ENCODE measurements around the gene AUH.
"Not testable (repeated sequence)": the region's sequence is repeated elsewhere in the genome, so short reads cannot be mapped to it uniquely, and the experiment has no call there.

AUH gene

DNA sequence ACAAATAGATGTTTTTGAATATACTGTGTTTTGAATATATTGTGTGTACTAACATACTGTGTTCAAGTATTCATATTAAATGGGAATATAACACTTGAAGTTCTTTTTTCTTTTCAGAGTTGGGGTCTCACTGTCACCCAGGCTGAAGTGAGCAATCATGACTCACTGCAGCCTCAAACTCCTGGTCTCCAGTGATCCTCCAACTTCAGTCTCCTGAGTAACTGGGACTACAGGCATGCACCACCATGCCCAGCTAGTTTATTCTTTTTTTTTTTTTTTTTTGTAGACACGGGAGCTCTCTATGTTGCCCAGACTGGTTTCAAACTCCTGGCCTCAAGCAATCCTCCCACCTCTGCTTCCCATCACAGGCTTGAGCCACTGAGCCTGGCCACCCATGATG is 23.2 kb upstream of the AUH start:
- Histone ChIP-seq H3K4me1 (ENCODE audit: control insufficient read depth in 1 of 2, insufficient read depth in 1 of 2, low read depth in 1 of 2, low read length in 1 of 2) (no peaks in the 10 kb centered on the region), H3K36me3 (no peaks in the 10 kb centered on the region), H3K9me3 (no peaks in the 10 kb centered on the region), H3K4me3 (ENCODE audit: low read depth in 1 of 2, low read length in 1 of 2) (no peak overlapping the region), H3K27me3 (no peaks in the 10 kb centered on the region), H3K27ac (no peak overlapping the region)
- TF ChIP-seq, protein P1, sequence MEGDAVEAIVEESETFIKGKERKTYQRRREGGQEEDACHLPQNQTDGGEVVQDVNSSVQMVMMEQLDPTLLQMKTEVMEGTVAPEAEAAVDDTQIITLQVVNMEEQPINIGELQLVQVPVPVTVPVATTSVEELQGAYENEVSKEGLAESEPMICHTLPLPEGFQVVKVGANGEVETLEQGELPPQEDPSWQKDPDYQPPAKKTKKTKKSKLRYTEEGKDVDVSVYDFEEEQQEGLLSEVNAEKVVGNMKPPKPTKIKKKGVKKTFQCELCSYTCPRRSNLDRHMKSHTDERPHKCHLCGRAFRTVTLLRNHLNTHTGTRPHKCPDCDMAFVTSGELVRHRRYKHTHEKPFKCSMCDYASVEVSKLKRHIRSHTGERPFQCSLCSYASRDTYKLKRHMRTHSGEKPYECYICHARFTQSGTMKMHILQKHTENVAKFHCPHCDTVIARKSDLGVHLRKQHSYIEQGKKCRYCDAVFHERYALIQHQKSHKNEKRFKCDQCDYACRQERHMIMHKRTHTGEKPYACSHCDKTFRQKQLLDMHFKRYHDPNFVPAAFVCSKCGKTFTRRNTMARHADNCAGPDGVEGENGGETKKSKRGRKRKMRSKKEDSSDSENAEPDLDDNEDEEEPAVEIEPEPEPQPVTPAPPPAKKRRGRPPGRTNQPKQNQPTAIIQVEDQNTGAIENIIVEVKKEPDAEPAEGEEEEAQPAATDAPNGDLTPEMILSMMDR (IDR thresholded peaks at IDR 0.05) = no peak

DNA sequence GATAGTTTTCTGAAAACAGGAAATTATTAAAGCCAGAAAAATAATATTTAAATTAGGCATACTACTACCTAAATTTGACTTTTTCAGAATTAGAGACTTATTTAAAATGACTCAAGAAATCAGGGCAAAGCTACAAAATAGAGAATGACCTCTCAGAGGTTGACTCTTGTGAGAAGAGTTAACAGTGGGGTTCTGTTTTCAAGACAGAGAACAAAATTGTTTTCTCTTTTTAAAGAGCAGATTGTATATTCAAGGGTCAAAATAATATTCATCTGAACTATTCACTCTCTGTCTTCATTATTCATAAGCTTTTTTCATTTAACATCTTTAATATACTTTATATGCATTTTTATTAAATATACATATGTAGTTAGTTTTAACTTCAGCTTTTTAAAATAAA is 21.9 kb upstream of the AUH start:
- Histone ChIP-seq H3K9me3 (no peaks in the 10 kb centered on the region), H3K4me1 (ENCODE audit: control insufficient read depth in 1 of 2, insufficient read depth in 1 of 2, low read depth in 1 of 2, low read length in 1 of 2) (no peaks in the 10 kb centered on the region), H3K27me3 (no peaks in the 10 kb centered on the region), H3K4me3 (ENCODE audit: low read depth in 1 of 2, low read length in 1 of 2) (no peak overlapping the region), H3K36me3 (no peaks in the 10 kb centered on the region), H3K27ac (no peak overlapping the region)
- TF ChIP-seq, protein P1 (IDR thresholded peaks at IDR 0.05) = no peak

DNA sequence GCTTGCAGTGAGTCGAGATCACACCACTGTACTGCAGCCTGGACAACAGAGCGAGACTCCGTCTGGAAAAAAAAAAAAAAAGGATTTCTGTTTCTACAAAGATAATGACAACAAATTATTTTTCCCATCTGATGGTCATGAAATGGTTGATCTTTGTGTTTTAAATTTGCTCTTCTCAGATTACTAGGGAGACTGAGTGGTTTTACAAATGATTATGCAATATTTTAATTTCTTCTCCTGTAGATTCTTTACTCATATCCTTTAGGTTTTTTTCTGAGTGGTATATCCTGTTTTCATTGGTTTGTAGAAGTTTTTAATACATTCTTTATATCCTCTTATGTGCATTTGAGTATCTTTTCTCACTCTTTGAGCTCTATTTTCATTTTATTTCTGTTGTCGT is 20.6 kb upstream of the AUH start:
- no peak overlapping the region for H3K4me3 ChIP-seq (ENCODE audit: low read depth in 1 of 2, low read length in 1 of 2)
- H3K36me3 ChIP-seq = no peaks in the 10 kb centered on the region
- H3K9me3 ChIP-seq = no peaks in the 10 kb centered on the region
- H3K27ac ChIP-seq = no peak overlapping the region
- H3K4me1 ChIP-seq (ENCODE audit: control insufficient read depth in 1 of 2, insufficient read depth in 1 of 2, low read depth in 1 of 2, low read length in 1 of 2) = no peaks in the 10 kb centered on the region
- H3K27me3 ChIP-seq = no peaks in the 10 kb centered on the region
- TF ChIP-seq, protein P1 (IDR thresholded peaks at IDR 0.05) = no peak

DNA sequence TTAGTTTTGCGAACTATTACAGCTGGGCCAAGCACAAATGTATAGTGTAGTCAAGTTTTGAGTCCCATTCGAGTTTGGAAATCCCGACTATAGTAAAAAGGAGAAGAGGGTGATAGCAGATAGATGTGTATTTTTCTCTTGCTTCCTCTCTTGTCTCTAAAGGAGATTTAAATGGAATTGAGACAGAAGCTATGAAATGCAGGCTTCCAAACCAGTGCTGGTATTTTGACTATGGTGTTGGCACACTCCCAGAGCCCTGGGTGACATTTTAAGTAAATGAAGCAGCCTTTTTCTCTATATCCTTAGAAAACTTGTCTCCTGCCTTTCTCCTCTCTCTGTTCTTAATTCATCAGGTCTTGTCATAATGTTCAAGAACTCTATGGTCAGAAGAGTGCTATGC is 17.7 kb upstream of the AUH start:
- Histone ChIP-seq H3K27me3 (no peaks in the 10 kb centered on the region), H3K36me3 (no peaks in the 10 kb centered on the region), H3K9me3 (no peaks in the 10 kb centered on the region), H3K27ac (no peak overlapping the region), H3K4me3 (ENCODE audit: low read depth in 1 of 2, low read length in 1 of 2) (no peak overlapping the region), H3K4me1 (ENCODE audit: control insufficient read depth in 1 of 2, insufficient read depth in 1 of 2, low read depth in 1 of 2, low read length in 1 of 2) (peaks cover 5 to 6% of the 10 kb centered on the region in 2 experiments)
- TF ChIP-seq, protein P1 (IDR thresholded peaks at IDR 0.05) = no peak

DNA sequence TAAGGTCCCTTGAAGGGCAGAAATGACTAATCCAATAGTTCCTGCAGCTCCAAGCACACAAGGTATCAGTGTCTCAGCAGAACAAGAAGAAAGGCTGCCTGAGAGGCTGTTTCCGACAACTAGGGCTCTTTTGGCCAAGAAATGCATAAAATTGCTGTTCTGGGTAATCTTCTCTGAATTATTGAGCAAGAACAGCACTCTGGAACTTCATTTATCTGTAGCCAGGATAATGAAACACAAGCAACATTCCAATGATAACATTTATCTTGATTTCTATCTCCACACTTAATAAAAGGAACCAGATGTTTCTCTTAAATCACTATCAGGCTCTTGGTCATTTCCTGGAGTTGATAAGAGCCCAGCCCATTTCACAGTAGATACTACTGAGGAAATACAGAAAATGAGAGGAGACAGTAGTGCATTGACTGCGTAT is 17.0 kb upstream of the AUH start:
- TF ChIP-seq, protein P1 (IDR thresholded peaks at IDR 0.05) = no peak
- no peak overlapping the region for H3K27ac ChIP-seq
- peaks cover 5 to 6% of the 10 kb centered on the region in 2 experiments for H3K4me1 ChIP-seq (ENCODE audit: control insufficient read depth in 1 of 2, insufficient read depth in 1 of 2, low read depth in 1 of 2, low read length in 1 of 2)
- H3K9me3 ChIP-seq = no peaks in the 10 kb centered on the region
- no peaks in the 10 kb centered on the region for H3K36me3 ChIP-seq
- no peak overlapping the region for H3K4me3 ChIP-seq (ENCODE audit: low read depth in 1 of 2, low read length in 1 of 2)
- H3K27me3 ChIP-seq = no peaks in the 10 kb centered on the region

DNA sequence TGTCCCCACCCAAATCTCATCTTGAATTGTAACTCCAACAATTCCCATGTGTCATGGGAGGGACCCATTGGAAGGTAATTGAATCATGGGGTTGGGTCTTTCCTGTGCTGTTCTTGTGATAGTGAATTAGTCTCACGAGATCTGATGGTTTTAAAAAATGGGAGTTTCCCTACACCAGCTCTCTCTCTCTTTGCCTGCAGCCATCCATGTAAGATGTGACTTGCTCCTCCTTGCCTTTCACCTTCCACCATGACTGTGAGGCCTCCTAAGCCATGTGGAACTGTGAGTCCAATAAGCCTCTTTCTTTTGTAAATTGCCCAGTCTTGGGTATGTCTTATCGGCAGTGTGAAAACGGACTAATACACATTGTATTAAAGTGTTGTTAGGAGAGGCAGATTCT is 16.3 kb upstream of the AUH start:
- not testable (repeated sequence) for H3K36me3 ChIP-seq; H3K9me3 ChIP-seq; H3K27me3 ChIP-seq; H3K4me1 ChIP-seq (ENCODE audit: control insufficient read depth in 1 of 2, insufficient read depth in 1 of 2, low read depth in 1 of 2, low read length in 1 of 2); H3K27ac ChIP-seq; H3K4me3 ChIP-seq (ENCODE audit: low read depth in 1 of 2, low read length in 1 of 2)
